PFSK-1 (cell line): Measurements from ENCODE around the gene STAT2.

Experiments
- FOXP2 ChIP-seq: optimal IDR thresholded peaks from 2 replicates; pipeline ENCODE3; 2011; ENCODE audit warnings: borderline replicate concordance, control low read depth, inconsistent platforms; ENCODE audit not compliant: insufficient read depth; ENCODE audit errors: extremely low read length, extremely low read depth
- POLR2AphosphoS5 ChIP-seq: IDR thresholded peaks from 2 replicates; pipeline ENCODE4 v1.6.1; 2012; ENCODE audit warnings: low read depth, mild to moderate bottlenecking, control low read depth, low read length, moderate library complexity
- SIN3A ChIP-seq: IDR thresholded peaks from 2 replicates; pipeline ENCODE4 v1.6.1; 2012; ENCODE audit warnings: mild to moderate bottlenecking, low read length, moderate library complexity, borderline replicate concordance; ENCODE audit not compliant: insufficient read depth
- TAF1 ChIP-seq: IDR thresholded peaks from 2 replicates; pipeline ENCODE4 v1.6.1; 2012; ENCODE audit warnings: low read length, control low read depth, borderline replicate concordance; ENCODE audit not compliant: insufficient read depth
- TF ChIP-seq, protein P1 (sequence below), 2 experiments: IDR thresholded peaks; 2 replicates each; pipeline versions ENCODE4 v1.6.1 to v1.8.0; 2011 to 2012; ENCODE audit warnings: low read depth in 2 of 2, low read length in 2 of 2, control low read depth in 1 of 2, inconsistent platforms in 1 of 2, mild to moderate bottlenecking in 1 of 2, moderate library complexity in 1 of 2; ENCODE audit not compliant: insufficient read depth in 1 of 2

The STAT2 gene

DNA sequence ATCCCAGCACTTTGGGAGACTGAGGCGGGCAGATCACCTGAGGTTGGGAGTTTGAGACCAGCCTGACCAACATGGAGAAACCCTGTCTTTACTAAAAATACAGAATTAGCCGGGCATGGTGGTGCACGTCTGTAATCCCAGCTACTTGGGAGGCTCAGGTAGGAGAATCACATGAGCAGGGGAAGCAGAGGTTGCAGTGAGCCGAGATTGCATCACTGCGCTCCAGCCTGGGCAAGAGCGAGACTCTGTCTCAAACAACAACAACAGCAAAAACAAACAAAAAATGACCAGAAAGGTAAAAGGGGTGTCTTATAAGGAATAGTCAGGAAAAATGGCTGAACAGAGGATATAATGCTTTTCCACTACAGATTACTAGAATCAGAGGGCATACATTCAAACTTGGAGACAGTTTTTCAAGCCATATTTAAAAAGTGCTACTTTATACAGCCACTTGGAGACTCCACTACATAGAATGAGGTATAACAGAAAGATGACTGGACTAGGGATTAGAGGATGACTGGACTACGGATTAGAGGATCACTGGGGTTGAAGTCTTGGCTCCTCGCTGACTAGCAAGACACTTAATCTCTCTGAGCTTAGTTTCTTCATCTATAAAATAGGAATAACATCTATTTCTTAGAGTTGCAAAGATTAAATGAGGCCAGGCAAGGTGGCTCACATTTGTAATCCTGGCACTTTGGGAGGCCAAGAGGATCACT lies 54.9 kb downstream of the STAT2 start:
- no peak for TF ChIP-seq SIN3A
- no peak for TF ChIP-seq POLR2AphosphoS5
- TF ChIP-seq, protein P1, sequence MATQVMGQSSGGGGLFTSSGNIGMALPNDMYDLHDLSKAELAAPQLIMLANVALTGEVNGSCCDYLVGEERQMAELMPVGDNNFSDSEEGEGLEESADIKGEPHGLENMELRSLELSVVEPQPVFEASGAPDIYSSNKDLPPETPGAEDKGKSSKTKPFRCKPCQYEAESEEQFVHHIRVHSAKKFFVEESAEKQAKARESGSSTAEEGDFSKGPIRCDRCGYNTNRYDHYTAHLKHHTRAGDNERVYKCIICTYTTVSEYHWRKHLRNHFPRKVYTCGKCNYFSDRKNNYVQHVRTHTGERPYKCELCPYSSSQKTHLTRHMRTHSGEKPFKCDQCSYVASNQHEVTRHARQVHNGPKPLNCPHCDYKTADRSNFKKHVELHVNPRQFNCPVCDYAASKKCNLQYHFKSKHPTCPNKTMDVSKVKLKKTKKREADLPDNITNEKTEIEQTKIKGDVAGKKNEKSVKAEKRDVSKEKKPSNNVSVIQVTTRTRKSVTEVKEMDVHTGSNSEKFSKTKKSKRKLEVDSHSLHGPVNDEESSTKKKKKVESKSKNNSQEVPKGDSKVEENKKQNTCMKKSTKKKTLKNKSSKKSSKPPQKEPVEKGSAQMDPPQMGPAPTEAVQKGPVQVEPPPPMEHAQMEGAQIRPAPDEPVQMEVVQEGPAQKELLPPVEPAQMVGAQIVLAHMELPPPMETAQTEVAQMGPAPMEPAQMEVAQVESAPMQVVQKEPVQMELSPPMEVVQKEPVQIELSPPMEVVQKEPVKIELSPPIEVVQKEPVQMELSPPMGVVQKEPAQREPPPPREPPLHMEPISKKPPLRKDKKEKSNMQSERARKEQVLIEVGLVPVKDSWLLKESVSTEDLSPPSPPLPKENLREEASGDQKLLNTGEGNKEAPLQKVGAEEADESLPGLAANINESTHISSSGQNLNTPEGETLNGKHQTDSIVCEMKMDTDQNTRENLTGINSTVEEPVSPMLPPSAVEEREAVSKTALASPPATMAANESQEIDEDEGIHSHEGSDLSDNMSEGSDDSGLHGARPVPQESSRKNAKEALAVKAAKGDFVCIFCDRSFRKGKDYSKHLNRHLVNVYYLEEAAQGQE (IDR thresholded peaks at IDR 0.05; ENCODE audit: insufficient read depth in 1 of 2, low read depth in 2 of 2, low read length in 2 of 2): no peak
- TF ChIP-seq FOXP2: no peak
- no peak for TF ChIP-seq TAF1

DNA sequence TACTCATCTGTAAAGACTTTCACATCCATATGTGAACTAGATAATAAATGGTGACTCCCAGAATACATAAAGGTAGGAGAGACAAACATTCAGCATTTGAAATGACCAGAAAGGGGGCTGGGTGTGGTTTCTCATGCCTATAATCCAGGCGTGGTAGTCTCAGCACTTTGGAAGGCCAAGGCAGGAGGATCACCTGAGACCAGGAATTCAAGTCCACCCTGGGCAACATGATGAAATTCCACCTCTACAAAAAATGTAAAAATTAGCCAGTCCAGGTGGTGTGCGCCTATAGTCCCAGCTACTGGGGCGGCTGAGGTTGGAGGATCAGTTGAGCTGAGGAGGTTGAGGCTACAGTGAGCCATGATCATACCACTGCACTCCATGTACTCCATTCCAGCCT lies 55.6 kb downstream of the STAT2 start:
- TF ChIP-seq FOXP2 (no peak), SIN3A (no peak), TAF1 (no peak), POLR2AphosphoS5 (no peak)
- TF ChIP-seq, protein P1 (IDR thresholded peaks at IDR 0.05; ENCODE audit: insufficient read depth in 1 of 2, low read depth in 2 of 2, low read length in 2 of 2): no peak

DNA sequence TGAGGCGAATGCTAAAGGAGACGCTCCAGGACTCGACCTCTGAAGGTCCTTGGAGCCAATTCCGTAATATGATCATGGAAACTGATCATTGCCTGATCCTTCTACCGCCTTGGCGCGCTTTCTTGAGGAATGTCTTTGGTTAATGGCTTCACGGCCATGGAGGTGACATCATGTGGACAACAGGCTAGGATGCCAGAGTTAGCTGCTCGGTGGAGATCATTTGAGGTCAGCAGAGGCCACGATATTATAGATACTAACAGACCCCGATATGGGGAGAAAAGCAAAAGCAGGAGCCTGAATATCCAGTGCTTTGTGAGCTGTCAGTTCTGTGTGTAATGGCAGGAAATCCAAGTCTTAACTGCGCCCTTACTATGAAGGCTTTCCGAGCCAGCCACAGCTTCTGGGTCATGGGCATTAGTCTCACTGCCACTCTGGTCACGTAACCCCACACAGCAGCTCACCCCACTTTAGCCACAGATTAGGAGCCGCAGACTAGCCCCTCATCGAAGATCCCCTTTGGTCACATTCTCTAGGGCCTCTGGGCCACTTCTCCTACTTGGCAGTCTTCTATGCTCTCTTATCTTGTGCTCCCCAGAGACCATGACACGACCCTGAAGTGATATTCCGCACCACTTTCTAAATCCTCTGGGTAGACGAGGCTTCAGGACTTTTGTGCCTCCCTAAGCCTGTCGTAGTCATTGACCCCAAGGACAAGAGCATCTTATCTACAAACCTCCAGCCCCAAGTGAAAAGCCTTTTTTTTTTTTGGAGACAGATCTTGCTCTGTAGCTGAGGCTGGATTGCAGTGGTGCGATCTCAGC lies 59.1 kb downstream of the STAT2 start:
- TF ChIP-seq SIN3A: no peak
- TF ChIP-seq TAF1: no peak
- TF ChIP-seq, protein P1 (IDR thresholded peaks at IDR 0.05; ENCODE audit: insufficient read depth in 1 of 2, low read depth in 2 of 2, low read length in 2 of 2): no peak
- no peak for TF ChIP-seq FOXP2
- no peak; the same call in none of the 2 replicates for TF ChIP-seq POLR2AphosphoS5

DNA sequence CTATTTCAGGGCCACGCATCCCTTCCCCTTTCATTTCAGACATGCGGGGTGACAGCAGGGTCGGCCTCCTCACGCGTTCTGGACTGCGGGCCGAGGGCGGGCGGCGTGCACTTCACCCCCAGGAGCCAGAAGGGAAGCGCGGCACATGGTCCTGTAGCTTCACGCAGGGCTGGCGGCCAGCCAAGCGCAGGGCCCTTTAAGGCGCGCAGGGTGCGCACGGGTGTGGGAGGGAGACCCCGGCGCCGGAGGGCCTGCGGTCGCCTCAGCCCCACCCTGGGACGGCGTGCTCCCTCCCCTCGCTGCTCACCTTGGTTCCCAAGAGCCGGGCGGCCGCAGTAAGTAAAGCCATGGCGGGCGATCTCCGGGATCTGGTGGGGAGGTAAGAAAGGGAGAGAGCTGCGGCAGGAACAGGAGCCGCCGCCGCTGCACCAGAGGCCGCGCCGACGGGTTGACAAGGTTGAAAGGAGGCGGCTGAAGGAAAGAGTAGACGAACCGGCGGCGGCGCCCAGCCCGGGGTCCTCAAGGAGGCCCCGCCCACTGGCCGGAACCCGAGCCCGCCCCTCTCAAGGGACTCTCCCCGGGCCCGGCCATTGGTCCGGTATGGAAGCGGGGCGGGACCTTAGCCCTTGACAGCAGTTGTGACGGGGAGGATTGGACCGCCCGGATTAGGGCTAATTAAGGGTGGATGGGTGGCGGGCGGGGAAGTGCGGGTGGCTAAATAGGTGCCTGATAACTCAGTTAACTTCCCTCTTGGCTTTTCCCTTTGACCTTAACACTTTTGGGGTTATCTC lies 59.9 kb downstream of the STAT2 start, which contains the start of gene CS:
CS (minus strand) TSS at position 478 of the 791 bp plus-strand sequence; CDS start at position 349, 129 bp downstream.
- TF ChIP-seq SIN3A: no peak
- no peak for TF ChIP-seq TAF1
- TF ChIP-seq FOXP2: peak; percentile 52
- peak; percentile 74 for TF ChIP-seq POLR2AphosphoS5
- TF ChIP-seq, protein P1 (IDR thresholded peaks at IDR 0.05; ENCODE audit: insufficient read depth in 1 of 2, low read depth in 2 of 2, low read length in 2 of 2): 0 out of 4 replicates have a peak, but pooled peaks have one; percentile 23 to 30
